ENCODE results near the gene ADAM17. TPM values are rescaled to one million over a fixed set of nuclear protein-coding genes. Genes with fewer than 3 reads are reported as not detected.

Gene ADAM17
- total and polyA plus RNA-seq, 2 of the 13 experiments (the other 11 are each of a cell fraction or from before 2014, with no cell fraction given) = 6.5 to 33.4 TPM

GRCh38 chr2:9555297-9556120 is at the start of gene ADAM17 (continued):
- TF ChIP-seq, protein P1, sequence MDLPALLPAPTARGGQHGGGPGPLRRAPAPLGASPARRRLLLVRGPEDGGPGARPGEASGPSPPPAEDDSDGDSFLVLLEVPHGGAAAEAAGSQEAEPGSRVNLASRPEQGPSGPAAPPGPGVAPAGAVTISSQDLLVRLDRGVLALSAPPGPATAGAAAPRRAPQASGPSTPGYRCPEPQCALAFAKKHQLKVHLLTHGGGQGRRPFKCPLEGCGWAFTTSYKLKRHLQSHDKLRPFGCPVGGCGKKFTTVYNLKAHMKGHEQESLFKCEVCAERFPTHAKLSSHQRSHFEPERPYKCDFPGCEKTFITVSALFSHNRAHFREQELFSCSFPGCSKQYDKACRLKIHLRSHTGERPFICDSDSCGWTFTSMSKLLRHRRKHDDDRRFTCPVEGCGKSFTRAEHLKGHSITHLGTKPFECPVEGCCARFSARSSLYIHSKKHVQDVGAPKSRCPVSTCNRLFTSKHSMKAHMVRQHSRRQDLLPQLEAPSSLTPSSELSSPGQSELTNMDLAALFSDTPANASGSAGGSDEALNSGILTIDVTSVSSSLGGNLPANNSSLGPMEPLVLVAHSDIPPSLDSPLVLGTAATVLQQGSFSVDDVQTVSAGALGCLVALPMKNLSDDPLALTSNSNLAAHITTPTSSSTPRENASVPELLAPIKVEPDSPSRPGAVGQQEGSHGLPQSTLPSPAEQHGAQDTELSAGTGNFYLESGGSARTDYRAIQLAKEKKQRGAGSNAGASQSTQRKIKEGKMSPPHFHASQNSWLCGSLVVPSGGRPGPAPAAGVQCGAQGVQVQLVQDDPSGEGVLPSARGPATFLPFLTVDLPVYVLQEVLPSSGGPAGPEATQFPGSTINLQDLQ (CRISPR knock-in tag; IDR thresholded peaks at IDR 0.05) = peak; percentile 95
- TF ChIP-seq HOXA3 (CRISPR knock-in tag; IDR thresholded peaks at IDR 0.05) (peak; percentile 87), FOXJ3 (CRISPR knock-in tag; IDR thresholded peaks at IDR 0.05; ENCODE audit: borderline replicate concordance) (no peak), ZBTB7A (CRISPR knock-in tag; IDR thresholded peaks at IDR 0.05) (no peak), ZNF431 (CRISPR knock-in tag; IDR thresholded peaks at IDR 0.05; ENCODE audit: borderline replicate concordance, low read depth) (peak; percentile 97), PLSCR1 (CRISPR knock-in tag; IDR thresholded peaks at IDR 0.05; ENCODE audit: borderline replicate concordance) (no peak; the same call in 1 of the 2 replicates), ZNF138 (CRISPR knock-in tag; IDR thresholded peaks at IDR 0.05; ENCODE audit: low read depth) (peak; percentile 58), GRHL1 (CRISPR knock-in tag; conservative IDR thresholded peaks at IDR 0.05) (no peak), ZNF17 (CRISPR knock-in tag; IDR thresholded peaks at IDR 0.05) (no peak), MXD3 (CRISPR knock-in tag; IDR thresholded peaks at IDR 0.05) (peak; percentile 84; the same call in 1 of the 2 replicates), FLYWCH1 (CRISPR knock-in tag; IDR thresholded peaks at IDR 0.05) (no peak), RFX1 (IDR thresholded peaks at IDR 0.05) (no peak), POLR2A (IDR thresholded peaks at IDR 0.05; ENCODE audit: insufficient read depth in 1 of 2, low read depth in 2 of 2, low read length in 2 of 2) (peak; percentile 71 to 92), PAF1 (CRISPR knock-in tag; IDR thresholded peaks at IDR 0.05) (no peak), ATF1 (CRISPR knock-in tag; IDR thresholded peaks at IDR 0.05) (no peak; the same call in 1 of the 2 replicates), CC2D1A (CRISPR knock-in tag; IDR thresholded peaks at IDR 0.05) (no peak), HNF4A (CRISPR knock-in tag; IDR thresholded peaks at IDR 0.05) (peak; percentile 48)
- TF ChIP-seq, protein P2, sequence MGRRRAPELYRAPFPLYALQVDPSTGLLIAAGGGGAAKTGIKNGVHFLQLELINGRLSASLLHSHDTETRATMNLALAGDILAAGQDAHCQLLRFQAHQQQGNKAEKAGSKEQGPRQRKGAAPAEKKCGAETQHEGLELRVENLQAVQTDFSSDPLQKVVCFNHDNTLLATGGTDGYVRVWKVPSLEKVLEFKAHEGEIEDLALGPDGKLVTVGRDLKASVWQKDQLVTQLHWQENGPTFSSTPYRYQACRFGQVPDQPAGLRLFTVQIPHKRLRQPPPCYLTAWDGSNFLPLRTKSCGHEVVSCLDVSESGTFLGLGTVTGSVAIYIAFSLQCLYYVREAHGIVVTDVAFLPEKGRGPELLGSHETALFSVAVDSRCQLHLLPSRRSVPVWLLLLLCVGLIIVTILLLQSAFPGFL (CRISPR knock-in tag; IDR thresholded peaks at IDR 0.05) = no peak
- TF ChIP-seq, protein P3, sequence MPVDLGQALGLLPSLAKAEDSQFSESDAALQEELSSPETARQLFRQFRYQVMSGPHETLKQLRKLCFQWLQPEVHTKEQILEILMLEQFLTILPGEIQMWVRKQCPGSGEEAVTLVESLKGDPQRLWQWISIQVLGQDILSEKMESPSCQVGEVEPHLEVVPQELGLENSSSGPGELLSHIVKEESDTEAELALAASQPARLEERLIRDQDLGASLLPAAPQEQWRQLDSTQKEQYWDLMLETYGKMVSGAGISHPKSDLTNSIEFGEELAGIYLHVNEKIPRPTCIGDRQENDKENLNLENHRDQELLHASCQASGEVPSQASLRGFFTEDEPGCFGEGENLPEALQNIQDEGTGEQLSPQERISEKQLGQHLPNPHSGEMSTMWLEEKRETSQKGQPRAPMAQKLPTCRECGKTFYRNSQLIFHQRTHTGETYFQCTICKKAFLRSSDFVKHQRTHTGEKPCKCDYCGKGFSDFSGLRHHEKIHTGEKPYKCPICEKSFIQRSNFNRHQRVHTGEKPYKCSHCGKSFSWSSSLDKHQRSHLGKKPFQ (CRISPR knock-in tag; IDR thresholded peaks at IDR 0.05; ENCODE audit: insufficient replicate concordance) = peak; percentile 88
